Esophagus squamous epithelium (tissue), 4 donors: Measurements from ENCODE around the gene ETV1.

Experiments
- POLR2A ChIP-seq, 4 donors: fragments of 450-650 bp; IDR thresholded peaks; one replicate each; pipeline ENCODE4 v1.6.1; 2017; ENCODE audit warnings: antibody characterized with exemption in 4 of 4, mild to moderate bottlenecking in 4 of 4, moderate library complexity in 3 of 4
- TF ChIP-seq, protein P1 (sequence below), 6 experiments: fragments of 450-650 bp in 4 of 6; fragments of 200-600 bp in 2 of 6; sonication (generic) in 2 of 6; IDR thresholded peaks; one replicate each; pipeline ENCODE4 v1.5.1; 2016 to 2019; ENCODE audit warnings: antibody characterized with exemption in 6 of 6, mild to moderate bottlenecking in 4 of 6, moderate library complexity in 4 of 6

DNA sequence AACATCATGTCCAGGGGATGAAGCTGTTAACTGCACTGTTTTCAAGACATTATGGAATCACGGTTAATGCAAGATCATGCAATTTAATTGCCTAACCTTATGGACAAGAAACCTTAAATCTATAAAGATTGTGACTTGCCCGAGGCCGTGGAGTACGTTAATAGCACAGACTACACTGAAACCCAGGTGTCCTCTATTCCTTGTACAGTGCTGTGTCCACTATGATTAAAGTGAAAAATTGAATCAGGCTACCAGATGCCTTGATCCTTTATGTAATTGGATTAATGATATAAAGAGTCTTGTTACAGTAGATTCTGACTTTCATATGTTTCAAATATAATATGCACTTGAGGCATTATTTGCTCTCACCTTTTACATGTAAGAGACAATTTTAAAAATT, 33.9 kb upstream of the ETV1 start:
- TF ChIP-seq, protein P1, sequence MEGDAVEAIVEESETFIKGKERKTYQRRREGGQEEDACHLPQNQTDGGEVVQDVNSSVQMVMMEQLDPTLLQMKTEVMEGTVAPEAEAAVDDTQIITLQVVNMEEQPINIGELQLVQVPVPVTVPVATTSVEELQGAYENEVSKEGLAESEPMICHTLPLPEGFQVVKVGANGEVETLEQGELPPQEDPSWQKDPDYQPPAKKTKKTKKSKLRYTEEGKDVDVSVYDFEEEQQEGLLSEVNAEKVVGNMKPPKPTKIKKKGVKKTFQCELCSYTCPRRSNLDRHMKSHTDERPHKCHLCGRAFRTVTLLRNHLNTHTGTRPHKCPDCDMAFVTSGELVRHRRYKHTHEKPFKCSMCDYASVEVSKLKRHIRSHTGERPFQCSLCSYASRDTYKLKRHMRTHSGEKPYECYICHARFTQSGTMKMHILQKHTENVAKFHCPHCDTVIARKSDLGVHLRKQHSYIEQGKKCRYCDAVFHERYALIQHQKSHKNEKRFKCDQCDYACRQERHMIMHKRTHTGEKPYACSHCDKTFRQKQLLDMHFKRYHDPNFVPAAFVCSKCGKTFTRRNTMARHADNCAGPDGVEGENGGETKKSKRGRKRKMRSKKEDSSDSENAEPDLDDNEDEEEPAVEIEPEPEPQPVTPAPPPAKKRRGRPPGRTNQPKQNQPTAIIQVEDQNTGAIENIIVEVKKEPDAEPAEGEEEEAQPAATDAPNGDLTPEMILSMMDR (IDR thresholded peaks at IDR 0.05), result no peak
- TF ChIP-seq POLR2A (IDR thresholded peaks at IDR 0.05), result no peak
